ENCODE data around the gene ANKRD31. TPM values are rescaled to one million over a fixed set of nuclear protein-coding genes. Genes with fewer than 3 reads are reported as not detected.
"Not testable (repeated sequence)": the region's sequence is repeated elsewhere in the genome, so short reads cannot be mapped to it uniquely, and the experiment has no call there.

Gene ANKRD31, protein sequence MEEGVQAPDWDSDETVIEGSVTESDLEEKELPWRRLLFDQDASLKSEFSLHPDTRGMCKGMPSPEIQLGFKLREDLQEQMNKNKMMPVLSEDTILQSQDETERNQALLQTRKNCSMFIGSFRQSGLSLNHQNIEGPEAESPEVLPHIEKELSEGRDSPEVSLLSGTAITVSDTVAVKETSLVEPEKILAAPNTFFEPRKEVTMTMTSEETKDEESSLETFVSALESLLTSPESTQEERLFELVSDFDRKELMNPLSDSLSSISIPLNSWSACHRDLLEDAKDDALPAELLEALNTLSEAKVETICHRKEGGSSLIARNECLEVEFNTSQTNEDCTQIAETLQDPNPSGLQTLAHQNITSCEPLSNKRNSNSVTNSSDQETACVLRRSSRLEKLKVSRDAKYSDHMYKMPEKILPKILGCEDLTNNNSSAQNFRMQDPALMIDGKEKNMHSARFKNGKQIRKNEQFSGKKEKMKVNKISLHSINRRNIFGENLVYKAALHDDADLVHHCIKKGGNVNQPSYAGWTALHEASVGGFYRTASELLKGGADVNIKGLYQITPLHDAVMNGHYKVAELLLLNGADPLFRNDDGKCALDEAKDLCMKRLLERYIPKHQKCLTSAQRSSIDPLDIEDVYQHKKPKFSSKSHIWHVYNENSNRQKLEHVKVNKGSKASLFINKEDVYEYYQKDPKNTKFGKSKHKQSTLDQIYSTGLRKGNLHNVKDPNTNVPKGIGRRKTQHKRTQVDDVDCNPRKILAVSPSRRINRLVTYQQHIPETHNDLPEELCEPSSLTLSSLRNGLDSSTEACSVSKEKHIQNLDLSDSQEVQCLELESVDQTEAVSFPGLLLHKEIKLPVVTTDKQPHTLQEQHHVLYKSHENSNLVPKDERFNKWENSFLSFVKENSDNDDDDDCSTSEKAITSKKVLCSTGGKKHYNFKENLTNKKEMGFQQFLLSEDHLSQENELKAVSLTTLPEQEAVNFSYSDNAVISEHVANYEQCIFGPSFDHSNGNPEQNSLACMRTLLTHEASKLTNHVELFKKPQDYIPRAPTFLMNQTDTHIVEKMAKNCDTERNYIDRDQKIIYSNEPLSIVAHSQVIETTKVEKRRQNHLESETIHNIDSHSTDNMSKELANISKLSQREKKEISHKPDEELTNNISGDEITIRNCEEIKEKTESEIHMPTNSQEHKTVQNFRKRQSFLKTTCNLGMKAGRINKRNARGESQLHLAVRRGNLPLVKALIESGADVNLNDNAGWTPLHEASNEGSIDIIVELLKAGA (N-terminal part only)
- polyA plus RNA-seq (ENCODE audit: insufficient read length in 3 of 3), result under 1 TPM; 0.40 to 0.68 (median 0.49) TPM

DNA sequence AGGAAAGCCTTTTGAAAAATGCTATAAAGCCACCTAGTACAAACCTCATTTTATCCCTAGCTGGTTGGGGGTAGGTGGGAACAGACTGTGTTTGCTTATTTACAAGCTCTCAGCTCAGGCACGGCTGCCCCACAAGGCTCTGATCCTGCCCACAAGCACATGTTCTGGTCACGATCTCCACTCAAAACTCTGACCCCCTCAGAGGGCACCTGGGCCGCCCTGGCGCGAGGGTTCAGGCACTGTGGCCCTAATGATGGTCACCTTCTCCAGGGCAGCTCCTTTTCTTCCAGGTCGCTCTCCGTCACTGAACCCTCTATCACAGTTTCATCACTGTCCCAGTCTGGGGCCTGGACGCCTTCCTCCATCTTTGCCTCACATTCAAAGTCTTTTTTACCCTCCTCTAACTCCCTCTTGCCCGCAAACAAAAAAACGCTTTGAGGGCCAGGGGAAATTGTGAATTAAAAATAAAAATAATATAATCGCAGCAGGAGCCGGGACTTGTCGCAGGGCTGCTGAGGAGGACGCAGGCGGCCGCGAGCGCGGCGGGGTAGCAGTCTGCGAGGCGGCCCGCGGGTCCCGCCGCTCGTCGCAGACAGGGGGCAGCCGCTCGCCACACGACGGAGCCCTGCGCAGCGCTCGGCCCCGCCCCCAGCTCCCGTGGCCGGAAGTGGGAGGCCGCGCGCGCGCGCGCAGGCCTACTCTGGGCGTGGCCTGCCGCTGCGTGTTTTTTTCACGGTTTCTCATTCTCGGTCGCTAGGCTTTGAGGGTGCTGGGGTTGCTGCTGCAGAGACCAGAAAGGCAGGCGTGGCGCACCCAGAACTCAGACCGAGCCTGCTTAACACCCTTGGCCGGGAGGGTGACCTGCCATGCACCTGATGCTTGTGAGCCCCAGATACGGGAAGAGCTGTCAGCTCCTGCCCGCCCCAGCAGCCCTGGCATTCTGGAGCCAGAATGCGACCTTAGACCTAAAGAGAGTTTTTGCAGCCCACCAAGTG lies at the start of gene ANKRD31:
Gene ANKRD31 (minus strand): TSS at position 557 of the 995 bp plus-strand sequence. CDS start 192 bp downstream, at position 365.
- DNase-seq (ENCODE audit: low read depth in 3 of 3, low spot score in 2 of 3), result peak; percentile 63 to 75 (median 73)

GRCh38 chr5:75286211-75286773 lies 49.6 kb upstream of the ANKRD31 start:
- DNase-seq (ENCODE audit: low read depth in 3 of 3, low spot score in 2 of 3), result no peak

GRCh38 chr5:75282581-75282980 lies 45.9 kb upstream of the ANKRD31 start:
- DNase-seq (ENCODE audit: low read depth in 3 of 3, low spot score in 2 of 3), result no peak

GRCh38 chr5:75281716-75282465 lies 45.2 kb upstream of the ANKRD31 start:
- no peak for DNase-seq (ENCODE audit: low read depth in 3 of 3, low spot score in 2 of 3)

GRCh38 chr5:75279321-75279720 lies 42.6 kb upstream of the ANKRD31 start:
- no peak for DNase-seq (ENCODE audit: low read depth in 3 of 3, low spot score in 2 of 3)

DNA sequence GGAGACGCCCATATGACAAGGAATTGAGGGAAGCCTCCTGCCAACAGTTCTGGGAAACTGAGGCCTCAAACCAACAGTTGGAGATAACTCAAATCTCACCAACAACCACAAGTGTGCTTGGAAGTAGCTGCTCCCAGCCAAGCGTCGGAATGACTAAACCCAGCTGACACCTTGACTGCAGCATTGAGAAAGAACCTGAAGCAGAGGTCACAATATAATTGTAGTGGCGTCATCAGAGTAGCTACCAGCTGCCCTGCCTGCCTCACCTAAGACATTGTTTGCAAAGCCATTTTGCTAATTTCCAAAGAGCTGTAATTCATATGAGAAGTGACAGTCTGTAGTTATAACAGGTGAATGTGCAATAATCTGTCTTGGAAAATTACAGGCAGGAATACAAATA lies 40.8 kb upstream of the ANKRD31 start:
- no peak for DNase-seq (ENCODE audit: low read depth in 3 of 3, low spot score in 2 of 3)

GRCh38 chr5:75275756-75276155 lies 39.1 kb upstream of the ANKRD31 start:
- DNase-seq (ENCODE audit: low read depth in 3 of 3, low spot score in 2 of 3), result no peak

GRCh38 chr5:75275147-75275546 lies 38.5 kb upstream of the ANKRD31 start:
- no peak for DNase-seq (ENCODE audit: low read depth in 3 of 3, low spot score in 2 of 3)

- DNase-seq (ENCODE audit: low read depth in 3 of 3, low spot score in 2 of 3), result no peak
These were observed 37.8 kb upstream of the ANKRD31 start for GRCh38 chr5:75274486-75274885.

GRCh38 chr5:75270605-75271004 lies 33.9 kb upstream of the ANKRD31 start:
- not testable (repeated sequence) for DNase-seq (ENCODE audit: low read depth in 3 of 3, low spot score in 2 of 3)

- DNase-seq (ENCODE audit: low read depth in 3 of 3, low spot score in 2 of 3), result no peak
These were observed 29.1 kb upstream of the ANKRD31 start for GRCh38 chr5:75265731-75266130.

DNA sequence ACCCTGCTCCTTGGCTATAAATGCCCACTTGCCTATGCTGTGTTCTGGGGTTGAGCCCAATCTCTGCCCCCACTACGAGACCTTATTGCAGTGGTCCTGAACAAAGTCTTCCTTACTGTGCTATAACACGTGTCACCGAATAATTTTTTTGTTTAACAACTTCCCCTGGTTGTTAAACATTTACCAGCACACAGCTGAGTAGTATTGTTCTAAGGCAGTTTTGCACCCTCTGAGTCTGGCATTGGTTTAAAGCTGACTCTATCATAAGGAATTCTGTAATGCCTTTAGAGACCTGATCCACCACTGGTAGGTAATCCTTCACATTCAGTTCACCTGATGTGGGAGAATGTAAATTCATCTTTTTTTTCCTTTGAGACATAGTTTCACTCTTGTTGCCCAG lies 25.6 kb upstream of the ANKRD31 start:
- DNase-seq (ENCODE audit: low read depth in 3 of 3, low spot score in 2 of 3), result no peak

GRCh38 chr5:75260708-75261107 lies 24.0 kb upstream of the ANKRD31 start:
- peak in 1 of 3 donors; percentile 27 for DNase-seq (ENCODE audit: low read depth in 3 of 3, low spot score in 2 of 3)

DNA sequence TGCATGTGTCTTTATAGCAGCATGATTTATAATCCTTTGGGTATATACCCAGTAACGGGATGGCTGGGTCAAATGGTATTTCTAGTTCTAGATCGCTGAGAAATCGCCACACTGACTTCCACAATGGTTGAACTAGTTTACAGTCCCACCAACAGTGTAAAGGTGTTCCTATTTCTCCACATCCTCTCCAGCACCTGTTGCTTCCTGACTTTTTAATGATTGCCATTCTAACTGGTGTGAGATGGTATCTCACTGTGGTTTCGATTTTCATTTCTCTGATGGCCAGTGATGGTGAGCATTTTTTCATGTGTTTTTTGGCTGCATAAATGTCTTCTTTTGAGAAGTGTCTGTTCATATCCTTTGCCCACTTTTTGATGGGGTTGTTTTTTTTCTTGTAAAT lies 13.8 kb upstream of the ANKRD31 start:
- not testable (repeated sequence) for DNase-seq (ENCODE audit: low read depth in 3 of 3, low spot score in 2 of 3)

- no peak for DNase-seq (ENCODE audit: low read depth in 3 of 3, low spot score in 2 of 3)
These were observed 8.3 kb upstream of the ANKRD31 start for GRCh38 chr5:75245023-75245422.

DNA sequence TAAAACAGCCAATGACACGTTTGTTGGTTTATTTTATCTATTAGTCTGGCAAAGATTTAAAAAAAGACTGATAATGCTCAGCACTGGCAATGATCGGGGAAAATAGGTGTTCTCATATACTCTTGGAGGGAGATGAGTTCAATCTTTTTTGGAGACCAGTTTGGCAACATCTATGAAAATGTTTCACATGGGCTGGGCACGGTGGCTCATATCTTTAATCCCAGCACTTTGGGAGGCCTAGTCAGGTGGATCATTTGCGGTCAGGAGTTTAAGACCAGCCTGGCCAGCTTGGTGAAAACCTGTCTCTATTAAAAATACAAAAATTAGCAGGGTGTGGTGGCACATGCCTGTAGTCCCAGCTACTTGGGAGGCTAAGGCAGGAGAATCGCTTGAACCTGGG lies 6.8 kb upstream of the ANKRD31 start:
- DNase-seq (ENCODE audit: low read depth in 3 of 3, low spot score in 2 of 3), result no peak

- no peak for DNase-seq (ENCODE audit: low read depth in 3 of 3, low spot score in 2 of 3)
These were observed 6.4 kb upstream of the ANKRD31 start for GRCh38 chr5:75243100-75243499.

DNA sequence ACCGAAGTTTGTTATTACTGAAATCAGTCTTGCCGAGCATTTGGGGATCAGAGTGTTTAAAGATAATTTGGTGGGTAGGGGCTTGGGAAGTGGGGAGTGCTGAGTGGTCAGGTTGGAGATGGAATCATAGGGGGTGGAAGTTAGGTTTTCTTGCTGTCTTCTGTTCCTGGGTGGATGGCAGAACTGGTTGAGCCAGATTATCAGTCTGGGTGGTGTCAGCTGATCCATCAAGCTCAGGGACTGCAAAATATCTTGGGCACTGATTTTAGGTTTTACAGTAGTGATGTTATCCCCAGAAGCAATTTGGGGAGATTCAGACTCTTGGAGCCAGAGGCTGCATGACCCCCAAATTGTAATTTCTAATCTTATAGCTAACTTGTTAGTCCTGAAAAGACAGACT lies 5.4 kb upstream of the ANKRD31 start:
- no peak for DNase-seq (ENCODE audit: low read depth in 3 of 3, low spot score in 2 of 3)
